ENCODE measurements around the gene ZNF746.
A peak's percentile ranks its signal among the peaks of the same experiment; 100 is the strongest.

ZNF746 gene

GRCh38 chr7:149489391-149490024 is 8.1 kb downstream of the ZNF746 start:
- DNase-seq, result no peak

GRCh38 chr7:149479568-149479967 is 18.0 kb downstream of the ZNF746 start:
- DNase-seq, result no peak

- no peak for DNase-seq
These were observed 18.9 kb downstream of the ZNF746 start for GRCh38 chr7:149478754-149479153.

- DNase-seq, result no peak
These were observed 19.8 kb downstream of the ZNF746 start for GRCh38 chr7:149477494-149478443.

GRCh38 chr7:149476791-149477190 is 20.8 kb downstream of the ZNF746 start:
- DNase-seq, result no peak

- DNase-seq, result no peak
These were observed 22.2 kb downstream of the ZNF746 start for GRCh38 chr7:149475121-149476045.

- DNase-seq, result no peak
These were observed 23.1 kb downstream of the ZNF746 start for GRCh38 chr7:149474309-149475120.

- no peak for DNase-seq
These were observed 24.4 kb downstream of the ZNF746 start for GRCh38 chr7:149473251-149473650.

GRCh38 chr7:149471289-149471953 is 26.2 kb downstream of the ZNF746 start:
- no peak for DNase-seq

GRCh38 chr7:149469806-149470205 is 27.8 kb downstream of the ZNF746 start:
- no peak for DNase-seq

- DNase-seq, result no peak
These were observed 29.4 kb downstream of the ZNF746 start for GRCh38 chr7:149468208-149468607.

- no peak for DNase-seq
These were observed 30.2 kb downstream of the ZNF746 start for GRCh38 chr7:149467321-149467859.

GRCh38 chr7:149466364-149466763 is 31.2 kb downstream of the ZNF746 start:
- no peak for DNase-seq

- DNase-seq, result no peak
These were observed 34.0 kb downstream of the ZNF746 start for GRCh38 chr7:149463500-149464161.

GRCh38 chr7:149462101-149462520 is 35.5 kb downstream of the ZNF746 start:
- no peak for DNase-seq

- peak; percentile 87 for DNase-seq
These were observed 36.9 kb downstream of the ZNF746 start, which contains the start of gene ZNF777 for GRCh38 chr7:149460493-149461277. Gene ZNF777, minus strand, starts transcription at chr7:149461062. Its CDS starts 5,040 bp downstream, at chr7:149456022.

GRCh38 chr7:149459540-149460452 is 37.8 kb downstream of the ZNF746 start:
- no peak for DNase-seq

GRCh38 chr7:149459201-149459539 is 38.4 kb downstream of the ZNF746 start:
- DNase-seq, result no peak

- no peak for DNase-seq
These were observed 39.4 kb downstream of the ZNF746 start for GRCh38 chr7:149458235-149458634.

Data from OCI-M1 (cell line).